C4-2B (cell line): ENCODE measurements around the gene TRANK1.

Experiments used
- ZFX ChIP-seq: fragments of 450-650 bp; IDR thresholded peaks from 2 replicates; pipeline ENCODE4 v1.6.1; 2017
- TF ChIP-seq, protein P1 (sequence below): fragments of 450-650 bp; conservative IDR thresholded peaks from 2 replicates; pipeline ENCODE4 v1.5.1; 2017; ENCODE audit warnings: mild to moderate bottlenecking

DNA sequence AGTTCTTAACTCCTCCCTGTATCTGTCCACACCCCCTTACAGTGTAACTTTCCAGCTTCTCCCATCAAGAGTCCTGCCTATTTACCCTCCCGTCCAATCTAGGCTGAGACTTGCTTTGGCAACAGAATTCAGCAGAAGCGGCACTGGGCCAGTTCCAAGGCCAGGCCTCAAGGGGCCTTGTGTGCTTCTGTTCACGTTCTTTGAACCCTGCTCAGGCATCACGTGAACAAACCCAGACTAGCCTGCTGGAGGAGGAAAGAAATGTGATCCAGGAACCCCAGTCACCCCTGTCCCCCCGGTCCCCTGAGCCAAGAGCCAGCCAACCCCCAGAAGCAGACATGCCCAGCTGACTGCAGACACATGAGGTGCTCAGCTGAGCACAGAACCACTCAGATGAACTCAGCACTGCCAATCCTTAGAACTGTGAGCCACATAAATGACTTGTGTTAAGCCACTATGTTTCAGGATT lies 104.4 kb downstream of the TRANK1 start:
- TF ChIP-seq, protein P1, sequence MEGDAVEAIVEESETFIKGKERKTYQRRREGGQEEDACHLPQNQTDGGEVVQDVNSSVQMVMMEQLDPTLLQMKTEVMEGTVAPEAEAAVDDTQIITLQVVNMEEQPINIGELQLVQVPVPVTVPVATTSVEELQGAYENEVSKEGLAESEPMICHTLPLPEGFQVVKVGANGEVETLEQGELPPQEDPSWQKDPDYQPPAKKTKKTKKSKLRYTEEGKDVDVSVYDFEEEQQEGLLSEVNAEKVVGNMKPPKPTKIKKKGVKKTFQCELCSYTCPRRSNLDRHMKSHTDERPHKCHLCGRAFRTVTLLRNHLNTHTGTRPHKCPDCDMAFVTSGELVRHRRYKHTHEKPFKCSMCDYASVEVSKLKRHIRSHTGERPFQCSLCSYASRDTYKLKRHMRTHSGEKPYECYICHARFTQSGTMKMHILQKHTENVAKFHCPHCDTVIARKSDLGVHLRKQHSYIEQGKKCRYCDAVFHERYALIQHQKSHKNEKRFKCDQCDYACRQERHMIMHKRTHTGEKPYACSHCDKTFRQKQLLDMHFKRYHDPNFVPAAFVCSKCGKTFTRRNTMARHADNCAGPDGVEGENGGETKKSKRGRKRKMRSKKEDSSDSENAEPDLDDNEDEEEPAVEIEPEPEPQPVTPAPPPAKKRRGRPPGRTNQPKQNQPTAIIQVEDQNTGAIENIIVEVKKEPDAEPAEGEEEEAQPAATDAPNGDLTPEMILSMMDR, result no peak
- TF ChIP-seq ZFX, result no peak
